MM.1S (cell line): ENCODE data around the gene TMED8.

Source experiments
- DNase-seq: peaks from one replicate; pipeline ENCODE4 v3.0.0-alpha.2; 2015
- H2AFZ ChIP-seq: fragments of 300-600 bp; sonication (generic); 2 replicates; pipeline ENCODE4 v1.6.0; 2016; ENCODE audit warnings: antibody characterized with exemption, low read length
- H3F3A ChIP-seq: fragments of 300-600 bp; sonication (generic); 2 replicates; pipeline ENCODE4 v1.6.1; 2016; ENCODE audit warnings: mild to moderate bottlenecking, antibody characterized with exemption, low read length, moderate library complexity, mixed read lengths; ENCODE audit not compliant: insufficient read depth
- H3K27ac ChIP-seq: fragments of 300-600 bp; sonication (generic); 2 replicates; pipeline ENCODE4 v1.5.1; 2016; ENCODE audit warnings: mild to moderate bottlenecking, low read length
- H3K27me3 ChIP-seq: fragments of 300-600 bp; sonication (generic); replicated peaks from 2 replicates; pipeline ENCODE4 v1.6.0; 2016; ENCODE audit warnings: low read length; ENCODE audit not compliant: insufficient read depth
- H3K36me3 ChIP-seq: fragments of 300-600 bp; sonication (generic); replicated peaks from 2 replicates; pipeline ENCODE4 v1.6.1; 2016; ENCODE audit warnings: mild to moderate bottlenecking, low read length, mixed read lengths; ENCODE audit not compliant: insufficient read depth
- H3K4me1 ChIP-seq: fragments of 300-600 bp; sonication (generic); 2 replicates; pipeline ENCODE4 v1.6.1; 2016; ENCODE audit warnings: low read length, mixed read lengths
- H3K4me2 ChIP-seq: fragments of 300-600 bp; sonication (generic); 2 replicates; pipeline ENCODE4 v1.6.0; 2016; ENCODE audit warnings: low read depth, low read length
- H3K4me3 ChIP-seq: fragments of 300-600 bp; sonication (generic); 2 replicates; pipeline ENCODE4 v1.5.1; 2016; ENCODE audit warnings: low read length, mixed read lengths
- H3K79me2 ChIP-seq: fragments of 300-600 bp; sonication (generic); 2 replicates; pipeline ENCODE4 v1.6.1; 2016; ENCODE audit warnings: mixed run types, low read length, mixed read lengths
- H3K9ac ChIP-seq: fragments of 300-600 bp; sonication (generic); 2 replicates; pipeline ENCODE4 v1.6.1; 2016; ENCODE audit warnings: low read length, mixed read lengths
- H3K9me2 ChIP-seq: fragments of 300-600 bp; sonication (generic); replicated peaks from 2 replicates; pipeline ENCODE4 v1.6.1; 2016; ENCODE audit warnings: mild to moderate bottlenecking, low read length, mixed read lengths; ENCODE audit not compliant: insufficient read depth
- H3K9me3 ChIP-seq: fragments of 300-600 bp; sonication (generic); replicated peaks from 2 replicates; pipeline ENCODE4 v1.6.1; 2016; ENCODE audit warnings: mild to moderate bottlenecking, low read length, mixed read lengths; ENCODE audit not compliant: insufficient read depth
- H4K20me1 ChIP-seq: fragments of 300-600 bp; sonication (generic); 2 replicates; pipeline ENCODE4 v1.6.1; 2016; ENCODE audit warnings: mild to moderate bottlenecking, low read length, moderate library complexity, mixed read lengths; ENCODE audit not compliant: insufficient read depth
- EZH2 ChIP-seq: fragments of 300-600 bp; sonication (generic); optimal IDR thresholded peaks from 2 replicates; pipeline ENCODE3; 2017; ENCODE audit warnings: low read depth, mild to moderate bottlenecking, antibody characterized with exemption, low read length, mixed read lengths
- EZH2phosphoT487 ChIP-seq: fragments of 300-600 bp; sonication (generic); IDR thresholded peaks from 2 replicates; pipeline ENCODE4 v1.6.1; 2018; ENCODE audit warnings: antibody characterized with exemption, low read length
- TF ChIP-seq, protein P1 (sequence below): fragments of 300-600 bp; sonication (generic); IDR thresholded peaks from 2 replicates; pipeline ENCODE4 v1.5.1; 2016; ENCODE audit warnings: antibody characterized with exemption, low read length, mixed read lengths

TMED8 gene

DNA sequence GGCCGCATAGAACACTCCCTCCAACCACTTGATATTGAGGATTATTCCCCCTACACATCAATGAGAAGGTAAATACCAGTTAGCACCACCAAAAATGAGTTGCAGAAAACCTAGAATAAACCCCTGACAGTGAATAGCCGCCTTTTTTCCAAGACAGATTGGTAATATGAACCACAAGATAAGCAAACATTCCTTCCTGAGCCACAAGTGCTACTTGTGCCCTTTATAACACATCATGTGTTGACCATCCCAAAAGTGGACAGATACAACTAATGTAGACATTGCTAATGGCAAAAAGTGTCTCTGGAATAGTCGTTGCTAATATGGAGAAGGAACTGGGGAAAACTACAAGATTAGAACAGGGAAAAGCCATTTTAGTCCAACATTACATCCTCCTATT lies 29.2 kb upstream of the TMED8 start:
- H3K79me2 ChIP-seq: no peaks in the 10 kb centered on the region
- TF ChIP-seq EZH2 (no peak), EZH2phosphoT487 (no peak)
- TF ChIP-seq, protein P1, sequence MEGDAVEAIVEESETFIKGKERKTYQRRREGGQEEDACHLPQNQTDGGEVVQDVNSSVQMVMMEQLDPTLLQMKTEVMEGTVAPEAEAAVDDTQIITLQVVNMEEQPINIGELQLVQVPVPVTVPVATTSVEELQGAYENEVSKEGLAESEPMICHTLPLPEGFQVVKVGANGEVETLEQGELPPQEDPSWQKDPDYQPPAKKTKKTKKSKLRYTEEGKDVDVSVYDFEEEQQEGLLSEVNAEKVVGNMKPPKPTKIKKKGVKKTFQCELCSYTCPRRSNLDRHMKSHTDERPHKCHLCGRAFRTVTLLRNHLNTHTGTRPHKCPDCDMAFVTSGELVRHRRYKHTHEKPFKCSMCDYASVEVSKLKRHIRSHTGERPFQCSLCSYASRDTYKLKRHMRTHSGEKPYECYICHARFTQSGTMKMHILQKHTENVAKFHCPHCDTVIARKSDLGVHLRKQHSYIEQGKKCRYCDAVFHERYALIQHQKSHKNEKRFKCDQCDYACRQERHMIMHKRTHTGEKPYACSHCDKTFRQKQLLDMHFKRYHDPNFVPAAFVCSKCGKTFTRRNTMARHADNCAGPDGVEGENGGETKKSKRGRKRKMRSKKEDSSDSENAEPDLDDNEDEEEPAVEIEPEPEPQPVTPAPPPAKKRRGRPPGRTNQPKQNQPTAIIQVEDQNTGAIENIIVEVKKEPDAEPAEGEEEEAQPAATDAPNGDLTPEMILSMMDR: no peak

DNA sequence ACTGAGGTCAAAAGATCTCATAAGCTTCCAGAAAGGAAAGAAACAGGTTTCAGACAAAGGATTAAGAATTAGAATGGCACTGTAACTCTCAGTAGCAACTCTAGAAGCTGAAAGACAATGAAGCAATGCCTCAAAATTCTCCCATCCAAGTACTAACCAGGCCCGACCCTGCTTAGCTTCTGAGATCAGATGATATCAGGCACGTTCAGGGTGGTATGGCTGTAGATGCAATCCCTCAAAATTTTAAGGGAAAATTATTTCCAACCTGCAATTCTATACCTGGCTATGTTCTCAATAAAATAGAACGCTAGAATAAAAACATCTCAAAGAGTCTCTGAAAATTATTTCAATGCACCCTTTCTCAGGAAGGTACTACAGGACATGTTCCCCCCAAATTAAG lies 26.9 kb upstream of the TMED8 start:
- Histone ChIP-seq H3K79me2 (no peaks in the 10 kb centered on the region), H3K4me3 (no peak overlapping the region), H3K4me2 (no peak overlapping the region), H3K9me2 (no peaks in the 10 kb centered on the region), H3K9me3 (no peaks in the 10 kb centered on the region), H3K27ac (no peak overlapping the region), H3K36me3 (no peaks in the 10 kb centered on the region), H2AFZ (no peak overlapping the region), H3F3A (no peaks in the 10 kb centered on the region), H3K4me1 (no peaks in the 10 kb centered on the region), H3K27me3 (no peaks in the 10 kb centered on the region), H4K20me1 (no peaks in the 10 kb centered on the region), H3K9ac (no peak overlapping the region)
- TF ChIP-seq EZH2 (no peak), EZH2phosphoT487 (no peak)
- TF ChIP-seq, protein P1: no peak
- no peak for DNase-seq

More for the DNA sequence above, 29.2 kb upstream of the TMED8 start:
- H3K4me2 ChIP-seq: no peak overlapping the region
- no peaks in the 10 kb centered on the region for H3K36me3 ChIP-seq
- H3K4me3 ChIP-seq: no peak overlapping the region
- H3K27ac ChIP-seq: no peak overlapping the region
- no peaks in the 10 kb centered on the region for H3K9me2 ChIP-seq
- no peak for DNase-seq
- no peaks in the 10 kb centered on the region for H3K9me3 ChIP-seq
- H3F3A ChIP-seq: no peaks in the 10 kb centered on the region
- H4K20me1 ChIP-seq: no peaks in the 10 kb centered on the region
- H3K9ac ChIP-seq: no peak overlapping the region
- H3K27me3 ChIP-seq: no peaks in the 10 kb centered on the region
- H3K4me1 ChIP-seq: no peaks in the 10 kb centered on the region
- H2AFZ ChIP-seq: no peak overlapping the region

DNA sequence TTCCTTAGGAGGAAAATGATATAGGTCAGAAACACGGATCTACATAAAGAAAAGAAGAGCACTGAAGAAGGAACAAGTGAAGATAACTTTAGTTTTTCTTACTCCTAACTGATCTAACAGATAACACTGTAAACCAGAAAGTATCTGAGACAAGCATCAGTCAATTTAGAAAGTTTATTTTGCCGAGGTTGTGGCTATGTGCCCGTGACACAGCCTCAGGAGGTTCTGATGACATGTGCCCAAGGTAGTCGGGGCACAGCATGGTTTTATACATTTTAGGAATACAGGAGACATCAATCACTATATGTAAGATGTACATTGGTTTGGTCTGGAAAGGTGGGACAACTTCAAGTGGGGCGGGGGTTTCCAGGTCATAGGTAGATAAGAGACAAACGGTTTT lies 23.3 kb upstream of the TMED8 start:
- Histone ChIP-seq H3K9ac (no peak overlapping the region), H3K36me3 (no peaks in the 10 kb centered on the region), H3K27ac (no peak overlapping the region), H2AFZ (no peak overlapping the region), H3K27me3 (no peaks in the 10 kb centered on the region), H4K20me1 (no peaks in the 10 kb centered on the region), H3K79me2 (no peaks in the 10 kb centered on the region), H3K9me2 (no peaks in the 10 kb centered on the region), H3K9me3 (no peaks in the 10 kb centered on the region), H3K4me1 (no peaks in the 10 kb centered on the region), H3K4me2 (no peak overlapping the region), H3F3A (no peaks in the 10 kb centered on the region), H3K4me3 (no peak overlapping the region)
- TF ChIP-seq EZH2 (no peak), EZH2phosphoT487 (no peak)
- TF ChIP-seq, protein P1: no peak
- no peak for DNase-seq
